Measurements from ENCODE around the gene PATJ. TPM values are rescaled to one million over a fixed set of nuclear protein-coding genes. Genes with fewer than 3 reads are reported as not detected.

Gene PATJ
- total and polyA plus RNA-seq, 2 donors (not counting 1 experiment from before 2014, with no cell fraction given) = 8.0 to 45.3 TPM

DNA sequence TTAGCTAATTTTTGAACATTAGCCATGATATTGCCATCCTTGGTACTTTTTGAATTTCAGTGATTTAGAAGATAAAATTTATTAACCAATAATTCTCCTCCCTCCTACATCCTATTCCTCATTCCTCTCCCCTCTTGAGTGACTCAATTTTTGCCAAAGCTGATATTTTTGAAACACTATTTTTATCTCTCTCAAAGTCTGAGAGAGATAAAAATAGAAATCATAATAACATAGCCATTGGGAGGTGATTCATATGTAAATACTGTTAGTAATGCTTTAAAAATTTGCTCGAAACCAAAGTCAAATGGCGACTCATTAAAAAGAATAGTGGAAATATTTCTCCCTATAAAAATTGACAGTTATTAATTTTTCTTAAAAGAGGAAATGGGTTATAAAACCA lies 97.4 kb downstream of the PATJ start:
- no peak overlapping the region for H3K27ac ChIP-seq (ENCODE audit: low read length in 2 of 2)
- H3K4me3 Mint-ChIP-seq = no peak overlapping the region
- POLR2A ChIA-PET = no interaction called here
- TF ChIP-seq EZH2 (IDR thresholded peaks at IDR 0.05; ENCODE audit: borderline replicate concordance, insufficient read depth, low read depth, low read length, poor library complexity, severe bottlenecking) = no peak
- TF ChIP-seq, protein P1, sequence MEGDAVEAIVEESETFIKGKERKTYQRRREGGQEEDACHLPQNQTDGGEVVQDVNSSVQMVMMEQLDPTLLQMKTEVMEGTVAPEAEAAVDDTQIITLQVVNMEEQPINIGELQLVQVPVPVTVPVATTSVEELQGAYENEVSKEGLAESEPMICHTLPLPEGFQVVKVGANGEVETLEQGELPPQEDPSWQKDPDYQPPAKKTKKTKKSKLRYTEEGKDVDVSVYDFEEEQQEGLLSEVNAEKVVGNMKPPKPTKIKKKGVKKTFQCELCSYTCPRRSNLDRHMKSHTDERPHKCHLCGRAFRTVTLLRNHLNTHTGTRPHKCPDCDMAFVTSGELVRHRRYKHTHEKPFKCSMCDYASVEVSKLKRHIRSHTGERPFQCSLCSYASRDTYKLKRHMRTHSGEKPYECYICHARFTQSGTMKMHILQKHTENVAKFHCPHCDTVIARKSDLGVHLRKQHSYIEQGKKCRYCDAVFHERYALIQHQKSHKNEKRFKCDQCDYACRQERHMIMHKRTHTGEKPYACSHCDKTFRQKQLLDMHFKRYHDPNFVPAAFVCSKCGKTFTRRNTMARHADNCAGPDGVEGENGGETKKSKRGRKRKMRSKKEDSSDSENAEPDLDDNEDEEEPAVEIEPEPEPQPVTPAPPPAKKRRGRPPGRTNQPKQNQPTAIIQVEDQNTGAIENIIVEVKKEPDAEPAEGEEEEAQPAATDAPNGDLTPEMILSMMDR (IDR thresholded peaks at IDR 0.05) = no peak
- H3K9me3 Mint-ChIP-seq (ENCODE audit: insufficient read depth) = no peaks in the 10 kb centered on the region
- H3K9ac ChIP-seq (ENCODE audit: low read length) = no peak overlapping the region
- H3K27me3 ChIP-seq (replicated peaks in 1 of 4; ENCODE audit: control extremely low read depth in 1 of 4, control insufficient read depth in 3 of 4, insufficient read depth in 4 of 4, low read length in 3 of 4) = no peaks in the 10 kb centered on the region
- H3K27me3 Mint-ChIP-seq = no peaks in the 10 kb centered on the region
- CTCF ChIA-PET = interaction anchor here (0.8 kb wide), 1 partner anchor 12 kb away, joined by 3 read pairs; no protein-coding TSS in a partner anchor
- no peak overlapping the region for H3K27ac Mint-ChIP-seq
- DNase-seq = no peak
- ATAC-seq (ENCODE audit: low read depth) = no peak
- H3K4me3 ChIP-seq (ENCODE audit: control extremely low read depth in 1 of 5, extremely low read depth in 1 of 5, insufficient read depth in 1 of 5, low read depth in 2 of 5, low read length in 4 of 5) = no peak overlapping the region
- H3K79me2 ChIP-seq (ENCODE audit: control insufficient read depth, insufficient read depth, low read length) = no peaks in the 10 kb centered on the region
- H4K20me1 ChIP-seq (ENCODE audit: control insufficient read depth, insufficient read depth, low read length, poor library complexity, severe bottlenecking) = no peaks in the 10 kb centered on the region
- intact Hi-C loops (cut with micrococcal nuclease) = no loop called here
- no peak overlapping the region for H2AFZ ChIP-seq (ENCODE audit: insufficient read depth, low read depth, low read length, poor library complexity, severe bottlenecking)
- no peak overlapping the region for H3K4me2 ChIP-seq (replicated peaks; ENCODE audit: low read depth, low read length, poor library complexity, severe bottlenecking)
- no CpG with 5 or more reads among the region's 2 CpGs for WGBS (ENCODE audit: insufficient coverage)
- H3K36me3 ChIP-seq (replicated peaks in 1 of 2; ENCODE audit: control extremely low read depth in 1 of 2, control insufficient read depth in 1 of 2, extremely low read depth in 1 of 2, insufficient read depth in 2 of 2, low read length in 1 of 2) = no peaks in the 10 kb centered on the region
- H3K4me1 Mint-ChIP-seq = no peaks in the 10 kb centered on the region
- no peaks in the 10 kb centered on the region for H3K4me1 ChIP-seq (ENCODE audit: control insufficient read depth in 2 of 2, insufficient read depth in 2 of 2, low read length in 2 of 2)
- no peaks in the 10 kb centered on the region for H3K9me3 ChIP-seq (ENCODE audit: control extremely low read depth in 1 of 3, control insufficient read depth in 2 of 3, insufficient read depth in 1 of 3, low read length in 2 of 3)

DNA sequence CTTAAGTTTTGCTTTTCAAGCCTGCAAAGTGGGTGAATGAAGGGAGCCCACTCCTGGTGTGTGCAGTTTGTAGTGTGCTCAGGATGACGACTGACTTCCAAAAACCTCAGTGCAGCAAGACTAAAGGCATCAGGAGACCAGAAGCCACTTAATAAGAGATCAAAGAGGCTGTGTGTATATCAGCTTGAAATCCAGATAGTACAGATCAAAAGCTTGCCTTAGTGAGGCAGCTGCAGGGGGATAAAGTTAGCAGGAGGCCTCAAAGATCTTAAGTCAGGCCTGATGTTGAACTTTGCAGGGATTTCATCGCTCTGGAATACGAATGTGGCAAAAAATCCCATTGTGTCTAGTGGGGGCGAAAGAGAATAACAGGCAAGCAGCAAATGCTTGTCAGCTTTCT lies 99.8 kb downstream of the PATJ start:
- H3K9me3 Mint-ChIP-seq (ENCODE audit: insufficient read depth) = no peaks in the 10 kb centered on the region
- Histone ChIP-seq H3K4me1 (ENCODE audit: control insufficient read depth in 2 of 2, insufficient read depth in 2 of 2, low read length in 2 of 2) (no peaks in the 10 kb centered on the region), H3K4me3 (ENCODE audit: control extremely low read depth in 1 of 5, extremely low read depth in 1 of 5, insufficient read depth in 1 of 5, low read depth in 2 of 5, low read length in 4 of 5) (no peak overlapping the region), H3K27ac (ENCODE audit: low read length in 2 of 2) (no peak overlapping the region), H3K27me3 (replicated peaks in 1 of 4; ENCODE audit: control extremely low read depth in 1 of 4, control insufficient read depth in 3 of 4, insufficient read depth in 4 of 4, low read length in 3 of 4) (no peaks in the 10 kb centered on the region), H3K9me3 (ENCODE audit: control extremely low read depth in 1 of 3, control insufficient read depth in 2 of 3, insufficient read depth in 1 of 3, low read length in 2 of 3) (no peaks in the 10 kb centered on the region), H2AFZ (ENCODE audit: insufficient read depth, low read depth, low read length, poor library complexity, severe bottlenecking) (no peak overlapping the region), H3K4me2 (replicated peaks; ENCODE audit: low read depth, low read length, poor library complexity, severe bottlenecking) (no peak overlapping the region), H3K36me3 (replicated peaks in 1 of 2; ENCODE audit: control extremely low read depth in 1 of 2, control insufficient read depth in 1 of 2, extremely low read depth in 1 of 2, insufficient read depth in 2 of 2, low read length in 1 of 2) (no peaks in the 10 kb centered on the region), H4K20me1 (ENCODE audit: control insufficient read depth, insufficient read depth, low read length, poor library complexity, severe bottlenecking) (no peaks in the 10 kb centered on the region), H3K79me2 (ENCODE audit: control insufficient read depth, insufficient read depth, low read length) (no peaks in the 10 kb centered on the region), H3K9ac (ENCODE audit: low read length) (no peak overlapping the region)
- POLR2A ChIA-PET = no interaction called here
- no peaks in the 10 kb centered on the region for H3K4me1 Mint-ChIP-seq
- no peak overlapping the region for H3K4me3 Mint-ChIP-seq
- no peak overlapping the region for H3K27ac Mint-ChIP-seq
- TF ChIP-seq EZH2 (IDR thresholded peaks at IDR 0.05; ENCODE audit: borderline replicate concordance, insufficient read depth, low read depth, low read length, poor library complexity, severe bottlenecking) = no peak
- TF ChIP-seq, protein P1 (IDR thresholded peaks at IDR 0.05) = no peak
- intact Hi-C loops (cut with micrococcal nuclease) = no loop called here
- no peak for ATAC-seq (ENCODE audit: low read depth)
- CTCF ChIA-PET = no interaction called here
- 77% methylated on average over 4 of the region's 4 CpGs for WGBS (ENCODE audit: insufficient coverage)
- no peak for DNase-seq
- H3K27me3 Mint-ChIP-seq = no peaks in the 10 kb centered on the region
